Osteoblast (primary cell): ENCODE measurements around the gene NUP98. TPM values are rescaled to one million over a fixed set of nuclear protein-coding genes. Genes with fewer than 3 reads are reported as not detected.
A peak's percentile ranks its signal among the peaks of the same experiment; 100 is the strongest.

ENCODE experiments used
- DNase-seq: peaks from one replicate; pipeline ENCODE4 v3.0.0; 2011; ENCODE audit warnings: low spot score, mixed read lengths; ENCODE audit not compliant: insufficient read length; ENCODE audit errors: missing footprints
- H2AFZ ChIP-seq: 2 replicates; pipeline ENCODE4 v1.6.0; 2011; ENCODE audit warnings: mild to moderate bottlenecking, low read length
- H3K27ac ChIP-seq: 2 replicates; pipeline ENCODE4 v1.5.1; 2011; ENCODE audit warnings: mild to moderate bottlenecking, low read depth, low read length, moderate library complexity
- H3K27me3 ChIP-seq: 2 replicates; pipeline ENCODE4 v1.6.0; 2012; ENCODE audit warnings: mild to moderate bottlenecking, control low read depth, inconsistent platforms, low read length, moderate library complexity; ENCODE audit not compliant: insufficient read depth
- H3K36me3 ChIP-seq: 2 replicates; pipeline ENCODE4 v1.5.1; 2011; ENCODE audit warnings: mild to moderate bottlenecking, low read length, control low read depth, moderate library complexity; ENCODE audit not compliant: insufficient read depth
- H3K4me1 ChIP-seq: 2 replicates; pipeline ENCODE4 v1.5.1; 2011; ENCODE audit warnings: mild to moderate bottlenecking, low read length, control low read depth, moderate library complexity; ENCODE audit not compliant: insufficient read depth
- H3K4me2 ChIP-seq: 2 replicates; pipeline ENCODE4 v1.6.0; 2011; ENCODE audit warnings: mild to moderate bottlenecking, low read length; ENCODE audit not compliant: insufficient read depth
- H3K4me3 ChIP-seq: fragments of 200-600 bp; sonication (generic); 3 replicates; pipeline ENCODE4 v1.5.1; 2012; ENCODE audit warnings: mild to moderate bottlenecking, low read length, inconsistent platforms; ENCODE audit not compliant: insufficient read depth
- H3K79me2 ChIP-seq: 2 replicates; pipeline ENCODE4 v1.6.0; 2012; ENCODE audit warnings: mild to moderate bottlenecking, low read length, control low read depth, inconsistent platforms; ENCODE audit not compliant: insufficient read depth
- H3K9me3 ChIP-seq: 2 replicates; pipeline ENCODE4 v1.5.1; 2011; ENCODE audit warnings: low read depth, low read length, control low read depth
- H4K20me1 ChIP-seq: 2 replicates; pipeline ENCODE4 v1.6.0; 2012; ENCODE audit warnings: mild to moderate bottlenecking, low read length, control low read depth; ENCODE audit not compliant: insufficient read depth
- total RNA-seq: library from RNA; depleted of rRNA; stranded (reverse); fragments of >200 nt; gene quantifications from 2 replicates; pipeline ENCODE4 v1.2.3, GENCODE V29; 2012
- TF ChIP-seq, protein P1 (sequence below): IDR thresholded peaks from 2 replicates; pipeline ENCODE4 v1.5.1; 2011; ENCODE audit warnings: mild to moderate bottlenecking, low read depth, low read length, moderate library complexity; ENCODE audit errors: extremely low read depth

NUP98 gene
- total RNA-seq, 1 donor = 114 TPM

DNA sequence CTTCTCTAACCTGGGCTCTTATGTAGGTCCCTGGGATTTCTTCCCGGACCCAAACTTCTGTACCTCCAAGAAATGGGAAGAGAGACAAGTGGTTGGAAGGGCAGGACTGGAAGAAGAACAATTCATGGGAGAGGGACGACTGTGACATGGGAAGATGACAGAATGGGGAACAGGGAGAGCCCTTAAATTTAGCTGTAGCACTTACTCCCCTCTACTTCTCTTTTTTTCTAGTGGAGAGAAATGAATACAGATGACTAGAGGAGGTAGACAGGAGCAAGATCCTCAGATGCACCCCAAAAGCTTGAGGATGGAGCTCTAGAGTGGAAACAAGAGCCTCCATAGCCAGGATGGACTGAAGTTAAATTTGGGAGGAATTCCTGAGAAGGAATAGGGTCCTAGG is 41.1 kb upstream of the NUP98 start:
- no peak overlapping the region for H3K27ac ChIP-seq
- no peaks in the 10 kb centered on the region for H3K9me3 ChIP-seq
- H3K36me3 ChIP-seq = no peaks in the 10 kb centered on the region
- peaks cover 28% of the 10 kb centered on the region for H3K4me1 ChIP-seq
- H3K79me2 ChIP-seq = peaks cover 82% of the 10 kb centered on the region
- TF ChIP-seq, protein P1, sequence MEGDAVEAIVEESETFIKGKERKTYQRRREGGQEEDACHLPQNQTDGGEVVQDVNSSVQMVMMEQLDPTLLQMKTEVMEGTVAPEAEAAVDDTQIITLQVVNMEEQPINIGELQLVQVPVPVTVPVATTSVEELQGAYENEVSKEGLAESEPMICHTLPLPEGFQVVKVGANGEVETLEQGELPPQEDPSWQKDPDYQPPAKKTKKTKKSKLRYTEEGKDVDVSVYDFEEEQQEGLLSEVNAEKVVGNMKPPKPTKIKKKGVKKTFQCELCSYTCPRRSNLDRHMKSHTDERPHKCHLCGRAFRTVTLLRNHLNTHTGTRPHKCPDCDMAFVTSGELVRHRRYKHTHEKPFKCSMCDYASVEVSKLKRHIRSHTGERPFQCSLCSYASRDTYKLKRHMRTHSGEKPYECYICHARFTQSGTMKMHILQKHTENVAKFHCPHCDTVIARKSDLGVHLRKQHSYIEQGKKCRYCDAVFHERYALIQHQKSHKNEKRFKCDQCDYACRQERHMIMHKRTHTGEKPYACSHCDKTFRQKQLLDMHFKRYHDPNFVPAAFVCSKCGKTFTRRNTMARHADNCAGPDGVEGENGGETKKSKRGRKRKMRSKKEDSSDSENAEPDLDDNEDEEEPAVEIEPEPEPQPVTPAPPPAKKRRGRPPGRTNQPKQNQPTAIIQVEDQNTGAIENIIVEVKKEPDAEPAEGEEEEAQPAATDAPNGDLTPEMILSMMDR = no peak
- H3K27me3 ChIP-seq = no peaks in the 10 kb centered on the region
- no peak overlapping the region for H3K4me3 ChIP-seq
- peaks cover 55% of the 10 kb centered on the region for H4K20me1 ChIP-seq
- no peak overlapping the region for H3K4me2 ChIP-seq
- no peak for DNase-seq
- H2AFZ ChIP-seq = no peak overlapping the region

DNA sequence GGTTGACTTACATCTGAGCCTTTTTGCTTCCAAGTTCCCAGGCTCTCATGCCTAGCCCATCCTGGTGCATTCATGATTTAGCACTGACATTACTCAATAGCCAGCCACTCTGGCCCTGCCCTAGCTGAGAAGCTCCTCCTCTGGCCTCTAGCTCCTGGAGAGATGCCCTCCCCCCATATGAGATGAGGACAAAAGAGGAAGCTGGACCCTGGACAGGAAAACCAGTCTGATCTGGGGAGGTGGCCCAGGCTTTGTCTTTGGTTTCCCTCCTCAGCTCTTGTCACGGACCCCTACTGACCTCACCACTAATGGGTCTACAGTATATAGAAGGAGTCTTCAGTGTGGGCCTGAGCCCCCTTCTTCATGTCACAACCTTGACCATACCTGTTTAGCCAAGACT is 40.4 kb upstream of the NUP98 start:
- H3K4me2 ChIP-seq = no peak overlapping the region
- H2AFZ ChIP-seq = no peak overlapping the region
- no peaks in the 10 kb centered on the region for H3K9me3 ChIP-seq
- peaks cover 60% of the 10 kb centered on the region for H4K20me1 ChIP-seq
- no peaks in the 10 kb centered on the region for H3K27me3 ChIP-seq
- no peaks in the 10 kb centered on the region for H3K36me3 ChIP-seq
- no peak overlapping the region for H3K4me3 ChIP-seq
- DNase-seq = peak; percentile 66
- H3K4me1 ChIP-seq = peaks cover 28% of the 10 kb centered on the region
- H3K79me2 ChIP-seq = peaks cover 89% of the 10 kb centered on the region
- H3K27ac ChIP-seq = no peak overlapping the region
- TF ChIP-seq, protein P1 = no peak

DNA sequence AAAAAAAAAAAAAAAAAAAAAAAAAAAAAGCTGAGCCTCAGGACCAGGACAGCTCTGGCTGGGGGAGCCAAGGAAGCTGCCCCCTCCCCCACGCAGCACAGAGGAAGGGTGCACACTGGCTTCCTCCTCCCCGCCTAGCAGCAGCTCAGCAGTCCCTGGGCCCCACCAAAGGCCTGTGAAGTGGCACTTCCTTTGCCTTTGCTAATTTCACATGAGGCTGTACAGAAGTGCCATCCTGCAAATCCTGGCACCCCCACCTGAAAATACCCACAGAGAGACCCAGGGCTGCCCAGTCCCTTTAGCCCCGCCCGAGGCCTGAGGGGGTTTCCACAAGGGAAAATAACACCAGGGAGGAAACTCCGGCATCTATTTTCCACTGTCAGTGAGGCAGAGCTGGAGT is 39.5 kb upstream of the NUP98 start:
- no peak overlapping the region for H3K27ac ChIP-seq
- H3K79me2 ChIP-seq = peaks cover 96% of the 10 kb centered on the region
- no peak overlapping the region for H2AFZ ChIP-seq
- H4K20me1 ChIP-seq = peaks cover 69% of the 10 kb centered on the region
- H3K9me3 ChIP-seq = no peaks in the 10 kb centered on the region
- no peaks in the 10 kb centered on the region for H3K36me3 ChIP-seq
- TF ChIP-seq, protein P1 = no peak
- peak; percentile 67 for DNase-seq
- no peaks in the 10 kb centered on the region for H3K27me3 ChIP-seq
- H3K4me1 ChIP-seq = peaks cover 25% of the 10 kb centered on the region
- H3K4me2 ChIP-seq = no peak overlapping the region
- no peak overlapping the region for H3K4me3 ChIP-seq

DNA sequence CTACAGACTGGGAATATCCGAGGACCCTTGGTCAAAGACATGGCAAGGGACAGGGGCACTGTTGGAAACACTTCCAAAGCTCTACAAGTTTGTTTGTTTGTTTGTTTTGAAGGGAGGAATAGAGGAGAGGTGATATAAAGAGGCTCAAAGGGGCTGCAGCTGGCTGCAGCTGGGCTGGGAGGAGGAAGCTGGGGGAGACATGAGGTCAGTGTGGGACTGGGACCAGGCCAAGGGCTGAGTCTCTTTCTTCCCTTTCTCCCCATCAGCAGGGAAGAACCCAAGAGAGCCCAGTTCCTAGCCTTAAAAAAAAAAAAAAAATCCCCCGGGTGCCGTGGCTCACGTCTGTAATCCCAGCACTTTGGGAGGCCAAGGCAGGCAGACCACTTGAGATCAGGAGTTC is 38.4 kb upstream of the NUP98 start:
- DNase-seq = peak; percentile 29
- no peak overlapping the region for H3K4me3 ChIP-seq
- no peak overlapping the region for H3K4me2 ChIP-seq
- TF ChIP-seq, protein P1 = no peak
- H3K27me3 ChIP-seq = no peaks in the 10 kb centered on the region
- peaks cover 99% of the 10 kb centered on the region for H3K79me2 ChIP-seq
- peaks cover 2% of the 10 kb centered on the region for H3K36me3 ChIP-seq
- H4K20me1 ChIP-seq = peaks cover 79% of the 10 kb centered on the region
- no peaks in the 10 kb centered on the region for H3K9me3 ChIP-seq
- no peak overlapping the region for H3K27ac ChIP-seq
- no peak overlapping the region for H2AFZ ChIP-seq
- peaks cover 22% of the 10 kb centered on the region for H3K4me1 ChIP-seq
